NOMO-1 treated with DMSO at 0.1 percent for 48 hours (cell line): ENCODE measurements around the gene RPL6.

Source experiments
- DNase-seq: peaks from one replicate; lab custom pipeline; 2025; ENCODE audit not compliant: unreplicated experiment; lab: John Stamatoyannopoulos, UW

RPL6 gene

DNA sequence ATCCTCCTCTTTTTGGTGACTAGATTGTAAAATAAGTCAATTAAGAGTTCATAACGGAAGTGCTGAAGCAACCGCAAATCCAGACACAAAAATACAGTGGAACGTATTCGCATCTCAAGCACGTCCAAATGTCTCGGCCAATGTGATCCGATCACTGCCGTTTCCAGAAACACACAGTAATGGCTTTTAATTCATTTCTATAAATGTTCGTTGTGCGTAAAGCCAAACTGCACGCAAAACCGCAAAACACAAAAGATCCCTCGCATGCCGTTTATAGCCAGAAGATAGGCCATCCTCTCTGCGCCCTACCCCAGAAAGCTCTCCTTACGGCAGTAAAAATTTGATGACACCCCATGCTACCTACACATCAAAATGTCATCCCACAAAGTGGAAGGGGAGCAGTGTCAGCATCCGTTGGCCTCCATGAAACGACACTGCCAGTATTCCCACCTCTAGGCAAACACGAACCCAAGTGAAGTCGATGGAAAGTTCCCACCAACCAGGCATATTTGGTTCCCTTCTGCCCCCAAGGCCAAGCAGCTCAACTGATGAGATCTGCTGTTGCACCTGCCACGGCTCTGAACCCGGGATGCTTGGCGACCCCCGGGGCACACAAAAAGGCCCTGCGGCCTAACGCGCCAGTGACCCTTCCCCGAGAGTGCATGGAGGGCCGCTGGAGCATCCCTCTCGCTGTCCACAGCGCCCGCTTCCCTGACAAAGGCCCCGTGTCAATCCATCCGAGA lies 28.6 kb downstream of the RPL6 start:
- DNase-seq: no peak

DNA sequence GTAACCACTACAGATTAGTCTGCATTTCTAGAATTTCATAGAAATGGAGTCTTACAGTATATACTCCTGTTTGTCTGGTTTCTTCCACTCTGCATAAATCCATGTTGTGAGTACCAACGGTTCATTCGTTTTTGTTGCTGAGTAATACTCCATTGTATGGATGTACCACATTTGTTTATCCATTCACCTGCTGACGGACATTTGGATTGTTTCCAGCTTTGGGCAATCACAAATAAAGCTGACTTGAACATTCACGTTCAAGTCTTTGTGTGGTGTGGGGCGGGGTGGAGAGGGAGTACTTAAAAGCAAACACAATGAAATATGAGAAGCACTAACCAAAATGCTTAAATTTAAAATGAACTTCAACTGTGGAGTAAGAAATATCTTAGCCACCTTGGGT lies 34.3 kb downstream of the RPL6 start:
- no peak for DNase-seq

GRCh38 chr12:112374166-112374740 lies 35.2 kb downstream of the RPL6 start:
- DNase-seq: no peak

DNA sequence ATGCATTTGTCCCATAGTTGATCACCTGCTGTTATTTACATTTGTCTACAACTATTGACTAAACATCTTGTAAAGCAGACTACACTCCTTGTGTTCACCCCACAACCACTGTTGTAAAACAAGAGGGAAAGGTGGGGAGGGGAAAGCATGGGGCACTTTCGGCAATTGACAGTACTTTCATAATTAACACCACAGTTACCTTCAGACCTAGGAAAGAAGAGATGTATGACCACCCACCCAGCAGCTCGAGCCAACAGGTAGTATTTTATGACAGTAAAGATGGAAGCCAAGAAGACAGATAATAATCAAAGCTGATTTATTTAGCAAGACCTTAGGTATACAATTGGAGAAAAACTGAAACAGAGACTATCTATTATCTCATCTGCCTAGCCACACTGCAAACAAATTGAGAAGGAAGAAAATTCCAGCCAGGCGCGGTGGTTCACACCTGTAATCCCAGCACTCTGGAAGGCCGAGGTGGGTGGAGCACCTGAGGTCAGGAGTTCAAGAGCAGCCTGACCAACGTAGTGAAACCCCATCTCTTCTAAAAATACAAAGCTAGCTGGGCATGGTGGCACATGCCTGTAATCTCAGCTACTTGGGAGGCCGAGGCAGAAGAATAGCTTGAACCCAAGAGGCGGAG lies 38.4 kb downstream of the RPL6 start:
- DNase-seq: no peak

- DNase-seq: no peak
These were observed 39.2 kb downstream of the RPL6 start for GRCh38 chr12:112370199-112370598.

GRCh38 chr12:112368856-112369255 lies 40.5 kb downstream of the RPL6 start:
- DNase-seq: no peak

- no peak for DNase-seq
These were observed 41.4 kb downstream of the RPL6 start for GRCh38 chr12:112367965-112368364.

DNA sequence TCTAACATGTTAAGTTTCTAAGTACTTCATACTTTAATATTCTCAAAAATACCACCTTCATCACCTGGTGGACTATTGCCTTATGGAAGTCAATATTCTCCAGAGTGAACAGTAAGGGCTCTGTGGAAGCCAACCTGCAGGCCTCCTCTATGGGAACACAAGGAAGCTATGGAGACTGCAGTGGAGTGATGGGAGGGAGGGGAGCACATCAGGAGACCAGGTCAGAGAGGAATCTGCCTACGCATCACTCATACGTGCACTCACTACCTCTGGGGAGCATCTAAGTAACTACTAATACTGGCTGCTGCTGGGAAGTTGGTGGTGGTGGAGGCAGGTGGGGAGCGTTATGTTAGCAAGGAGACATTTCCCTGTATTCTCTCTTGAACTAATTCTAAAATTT lies 47.1 kb downstream of the RPL6 start:
- DNase-seq: no peak

GRCh38 chr12:112361271-112361670 lies 48.1 kb downstream of the RPL6 start:
- DNase-seq: no peak

DNA sequence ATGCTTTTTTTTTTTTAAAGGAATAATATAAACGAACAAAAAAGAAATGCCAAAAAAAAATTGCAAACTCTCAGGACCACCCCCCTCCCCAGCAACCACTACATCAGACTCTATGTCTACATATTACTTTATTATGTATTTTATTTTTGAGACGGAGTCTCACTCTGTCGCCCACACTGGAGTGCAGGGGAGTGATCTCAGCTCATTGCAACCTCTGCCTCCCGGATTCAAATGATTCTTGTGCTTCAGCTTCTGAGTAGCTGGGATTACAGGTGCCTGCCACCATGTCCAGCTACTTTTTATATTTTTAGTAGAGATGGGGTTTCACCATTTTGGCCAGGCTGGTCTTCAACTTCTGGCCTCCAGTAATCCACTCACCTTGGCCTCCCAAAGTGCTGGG lies 50.1 kb downstream of the RPL6 start:
- no peak for DNase-seq

- DNase-seq: no peak
These were observed 52.2 kb downstream of the RPL6 start for GRCh38 chr12:112357214-112357613.
